Ovary (tissue), 3 donors: Measurements from ENCODE around the gene UQCRC1.

ENCODE experiments used
- EP300 ChIP-seq: sonication (generic); formaldehyde crosslinking; IDR thresholded peaks from one replicate; pipeline ENCODE4 v1.6.1; 2017; ENCODE audit warnings: antibody characterized with exemption
- POLR2A ChIP-seq: fragments of 450-650 bp; IDR thresholded peaks from one replicate; pipeline ENCODE4 v1.6.1; 2017; ENCODE audit warnings: antibody characterized with exemption, mild to moderate bottlenecking, moderate library complexity
- TF ChIP-seq, protein P1 (sequence below), 3 donors: fragments of 450-650 bp in 2 of 3; fragments of 200-600 bp in 1 of 3; IDR thresholded peaks; one replicate each; pipeline versions ENCODE4 v1.5.1 to v1.8.0; 2016 to 2022; ENCODE audit warnings: antibody characterized with exemption in 3 of 3, mild to moderate bottlenecking in 1 of 3
- donor health status: DM: no; HTN: no; CAD: no.

DNA sequence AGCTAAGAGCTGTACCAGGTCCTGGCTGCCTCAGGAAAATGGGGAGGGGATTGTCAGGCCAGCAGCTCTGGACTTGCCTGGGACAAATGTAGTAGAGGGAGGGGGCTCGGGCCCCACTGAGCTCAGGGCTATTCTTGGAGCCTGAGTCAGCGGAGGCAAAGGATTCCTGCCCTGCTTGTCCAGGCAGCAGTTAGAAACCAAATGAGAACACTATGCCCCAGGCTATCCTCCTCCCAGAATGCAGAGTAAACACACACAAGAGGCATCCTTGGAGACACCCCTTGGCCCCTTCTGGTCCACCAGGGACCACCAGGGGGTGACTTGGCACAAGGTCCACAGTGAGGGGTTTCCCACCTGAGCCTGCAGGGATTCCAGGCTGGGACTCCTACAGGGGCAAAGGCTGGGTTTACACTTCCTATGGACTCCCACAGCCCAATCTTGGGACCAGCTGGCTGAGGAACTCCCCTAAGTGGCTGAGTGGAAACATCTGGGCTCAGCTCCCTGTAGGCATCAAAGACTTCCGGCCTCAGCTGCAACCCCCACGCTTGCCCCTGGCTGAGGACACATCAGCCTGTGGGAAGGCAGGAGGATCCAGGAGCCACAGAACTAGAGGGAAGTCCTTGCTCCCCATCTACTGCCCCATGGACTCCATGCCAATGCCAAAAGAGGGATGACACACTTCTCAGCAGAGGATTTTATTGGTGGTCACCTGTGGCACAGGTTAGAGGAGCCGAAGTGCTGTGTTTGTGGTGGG, 10.9 kb downstream of the UQCRC1 start:
- TF ChIP-seq, protein P1, sequence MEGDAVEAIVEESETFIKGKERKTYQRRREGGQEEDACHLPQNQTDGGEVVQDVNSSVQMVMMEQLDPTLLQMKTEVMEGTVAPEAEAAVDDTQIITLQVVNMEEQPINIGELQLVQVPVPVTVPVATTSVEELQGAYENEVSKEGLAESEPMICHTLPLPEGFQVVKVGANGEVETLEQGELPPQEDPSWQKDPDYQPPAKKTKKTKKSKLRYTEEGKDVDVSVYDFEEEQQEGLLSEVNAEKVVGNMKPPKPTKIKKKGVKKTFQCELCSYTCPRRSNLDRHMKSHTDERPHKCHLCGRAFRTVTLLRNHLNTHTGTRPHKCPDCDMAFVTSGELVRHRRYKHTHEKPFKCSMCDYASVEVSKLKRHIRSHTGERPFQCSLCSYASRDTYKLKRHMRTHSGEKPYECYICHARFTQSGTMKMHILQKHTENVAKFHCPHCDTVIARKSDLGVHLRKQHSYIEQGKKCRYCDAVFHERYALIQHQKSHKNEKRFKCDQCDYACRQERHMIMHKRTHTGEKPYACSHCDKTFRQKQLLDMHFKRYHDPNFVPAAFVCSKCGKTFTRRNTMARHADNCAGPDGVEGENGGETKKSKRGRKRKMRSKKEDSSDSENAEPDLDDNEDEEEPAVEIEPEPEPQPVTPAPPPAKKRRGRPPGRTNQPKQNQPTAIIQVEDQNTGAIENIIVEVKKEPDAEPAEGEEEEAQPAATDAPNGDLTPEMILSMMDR (IDR thresholded peaks at IDR 0.05), result peak in 1 of 3 donors; percentile 24
- TF ChIP-seq POLR2A, result no peak
- TF ChIP-seq EP300, result no peak
